Activated CD4-positive, CD25-positive, alpha-beta regulatory T cell (primary cell): Measurements from ENCODE around the gene KLHL25.

Source experiments
- DNase-seq, 4 experiments: peaks; one replicate each; lab custom pipeline; 2025; lab: John Stamatoyannopoulos, UW

Gene KLHL25

DNA sequence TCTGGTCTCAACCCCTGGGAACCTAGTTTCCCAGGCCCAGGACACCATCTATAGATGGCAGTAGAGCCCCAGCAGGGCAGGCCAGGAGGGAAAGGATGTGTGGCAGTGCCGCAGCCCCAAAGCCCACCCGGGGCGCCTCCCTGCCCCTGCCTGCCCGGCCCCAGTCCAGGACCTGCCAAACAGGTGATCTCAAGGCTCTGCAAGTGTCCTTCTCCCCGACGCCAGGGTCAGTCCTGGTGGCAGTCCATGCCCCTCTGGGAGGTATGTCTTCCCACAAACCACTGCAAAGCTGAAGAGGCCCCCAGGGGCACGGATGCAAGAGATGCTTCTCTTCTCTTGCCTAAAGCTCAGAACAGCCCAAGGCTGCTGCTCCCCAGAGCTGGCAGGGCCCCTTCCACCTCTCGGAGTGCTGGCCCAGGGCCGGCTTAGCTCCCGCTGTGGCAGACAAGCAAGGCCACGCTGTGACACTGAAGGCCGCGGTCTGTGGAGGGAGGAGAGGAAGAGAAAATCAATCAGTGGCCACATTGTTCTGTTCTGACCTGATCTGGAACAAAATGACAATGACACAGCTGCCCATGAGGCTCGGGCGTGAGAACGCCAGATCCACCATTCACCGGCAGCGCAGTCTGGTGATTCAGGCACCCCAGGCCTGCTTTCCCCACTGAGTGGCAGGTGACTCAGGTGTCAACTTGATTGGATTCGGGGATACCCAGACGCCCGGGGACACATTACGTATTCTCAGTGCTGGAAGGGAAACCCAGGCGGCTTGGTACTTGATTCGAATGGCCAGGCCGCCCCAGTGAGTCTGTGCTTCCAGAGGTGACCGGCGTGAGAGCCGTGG, 34.0 kb downstream of the KLHL25 start:
- no peak for DNase-seq

- peak in 2 of 4 experiments; percentile 22 to 29 for DNase-seq
Measured at GRCh38 chr15:85760049-85760448, 34.7 kb downstream of the KLHL25 start.

DNA sequence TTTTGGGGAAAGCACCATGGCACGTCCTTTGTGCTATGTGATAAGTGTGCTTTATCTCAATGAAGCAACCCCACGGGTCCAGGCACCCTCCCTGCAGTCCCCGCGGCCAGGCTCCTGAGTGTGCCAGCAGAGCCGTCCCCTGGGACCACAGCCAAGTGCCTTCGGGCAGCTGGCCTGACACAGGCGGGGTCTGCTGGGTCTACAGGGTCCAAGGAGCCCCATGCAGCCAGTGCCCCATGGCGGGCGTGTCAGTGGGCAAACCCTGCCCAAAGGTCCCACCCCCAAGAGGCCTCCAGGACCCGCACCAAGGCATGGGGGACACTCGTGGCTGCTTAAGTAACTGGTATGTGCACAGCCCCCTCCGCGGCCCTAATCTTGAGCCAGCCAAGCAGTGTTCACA, 35.3 kb downstream of the KLHL25 start:
- DNase-seq, result no peak

DNA sequence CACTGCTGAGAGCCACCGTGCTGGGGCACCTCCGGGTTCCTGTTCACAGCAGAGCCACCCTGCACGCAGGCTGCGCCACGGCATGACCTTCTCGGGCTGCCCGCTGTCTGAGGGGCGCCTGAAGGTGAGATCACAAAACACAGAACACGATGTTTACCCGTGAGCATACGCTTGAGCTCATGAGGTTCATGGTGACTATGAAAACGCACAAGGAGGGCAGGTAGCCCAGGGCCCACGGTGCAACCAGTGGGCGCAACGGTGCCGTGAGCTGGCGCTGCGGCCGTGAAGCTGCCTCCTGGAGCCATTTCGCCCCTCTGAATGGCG, 36.1 kb downstream of the KLHL25 start:
- no peak for DNase-seq

GRCh38 chr15:85757939-85758654, 36.6 kb downstream of the KLHL25 start:
- DNase-seq, result no peak

DNA sequence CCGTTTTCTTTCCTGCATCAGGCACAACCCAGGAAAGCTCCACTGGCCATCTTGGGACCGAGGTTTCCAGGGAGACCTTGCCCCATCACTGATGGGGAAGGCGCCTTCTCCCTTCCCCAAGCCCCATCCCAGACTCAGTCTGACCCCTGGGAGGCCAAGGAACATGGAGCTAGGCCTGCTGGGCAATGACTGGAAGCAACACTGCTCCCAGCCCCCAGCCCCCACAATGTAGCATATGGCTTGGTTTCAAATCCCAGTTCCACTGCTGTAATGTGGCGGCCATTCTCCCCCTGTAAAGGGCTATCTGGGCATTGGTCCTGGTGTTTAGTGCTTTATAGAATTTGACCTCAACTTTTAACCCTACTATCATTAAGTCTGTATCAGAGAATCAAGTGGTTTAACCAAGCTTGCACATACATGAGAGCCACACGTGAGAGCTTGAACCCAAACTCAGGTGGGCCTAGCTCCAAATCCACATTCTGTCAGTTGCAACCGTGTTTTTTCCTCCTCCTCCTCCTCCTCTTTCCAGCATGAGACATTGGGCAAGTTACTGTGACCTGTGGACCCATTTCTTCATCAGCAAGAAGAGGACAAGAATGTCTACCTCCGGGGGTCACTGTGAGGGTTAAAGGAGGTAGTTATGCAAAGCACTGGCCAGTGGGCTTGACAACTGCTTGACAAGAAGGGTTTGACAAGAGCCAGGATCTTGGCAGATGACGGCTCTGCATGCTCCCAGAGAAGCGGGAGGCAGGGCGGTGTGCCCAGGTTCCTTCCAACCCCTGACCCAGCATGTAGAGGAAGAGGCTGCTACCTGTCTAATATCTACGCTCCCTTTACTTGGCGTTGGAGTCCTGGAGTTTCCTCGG, 37.4 kb downstream of the KLHL25 start:
- no peak for DNase-seq

- no peak for DNase-seq
Measured at GRCh38 chr15:85756411-85757072, 38.2 kb downstream of the KLHL25 start.

- no peak for DNase-seq
Measured at GRCh38 chr15:85755942-85756341, 38.8 kb downstream of the KLHL25 start.

DNA sequence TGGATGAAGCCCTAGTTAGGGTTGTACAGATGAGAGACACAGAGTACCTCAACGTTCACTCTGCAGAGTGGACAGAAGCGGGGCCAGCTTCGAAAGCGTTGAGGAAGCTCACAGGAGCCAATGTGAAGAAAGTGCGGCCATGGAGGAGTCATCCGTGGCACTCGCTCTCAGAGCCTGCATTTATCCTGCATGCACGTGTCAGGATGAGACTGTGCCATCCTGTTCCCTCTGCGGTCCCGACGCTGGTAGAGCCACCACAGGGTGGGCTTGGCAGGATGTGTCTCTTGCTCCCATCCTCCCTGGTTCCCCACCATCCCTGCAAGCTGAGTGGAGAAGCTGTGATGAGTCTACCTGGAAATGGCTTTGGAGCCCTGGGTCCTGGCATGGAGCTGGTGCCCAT, 39.3 kb downstream of the KLHL25 start:
- DNase-seq, result no peak

- DNase-seq, result no peak
Measured at GRCh38 chr15:85754989-85755388, 39.7 kb downstream of the KLHL25 start.

GRCh38 chr15:85753791-85754452, 40.8 kb downstream of the KLHL25 start:
- no peak for DNase-seq

- DNase-seq, result no peak
Measured at GRCh38 chr15:85753261-85753660, 41.5 kb downstream of the KLHL25 start.

DNA sequence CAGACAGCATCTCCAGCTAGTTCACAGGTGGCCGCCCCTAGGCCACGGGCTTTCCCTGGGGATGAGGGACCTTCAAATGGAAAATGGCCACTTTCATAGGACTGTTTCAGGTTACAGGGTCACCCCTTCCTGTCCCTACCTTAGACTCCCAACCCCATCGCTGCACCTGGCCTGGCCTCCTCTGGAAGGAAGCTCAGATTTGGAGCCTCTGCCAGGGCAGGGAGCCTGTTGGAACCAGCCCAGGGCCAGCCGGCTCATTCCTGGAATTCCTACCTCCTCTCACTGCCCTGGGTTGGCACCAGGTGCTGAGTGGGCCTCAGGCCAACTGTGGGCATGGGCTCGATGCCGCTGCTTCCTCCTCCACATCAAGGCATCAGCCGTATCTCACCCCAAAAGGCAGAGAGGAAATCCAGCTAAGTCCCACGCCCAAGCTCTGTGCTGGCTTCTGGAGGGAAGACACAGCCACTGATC, 42.2 kb downstream of the KLHL25 start:
- no peak for DNase-seq

- DNase-seq, result no peak
Measured at GRCh38 chr15:85752124-85752475, 42.6 kb downstream of the KLHL25 start.

DNA sequence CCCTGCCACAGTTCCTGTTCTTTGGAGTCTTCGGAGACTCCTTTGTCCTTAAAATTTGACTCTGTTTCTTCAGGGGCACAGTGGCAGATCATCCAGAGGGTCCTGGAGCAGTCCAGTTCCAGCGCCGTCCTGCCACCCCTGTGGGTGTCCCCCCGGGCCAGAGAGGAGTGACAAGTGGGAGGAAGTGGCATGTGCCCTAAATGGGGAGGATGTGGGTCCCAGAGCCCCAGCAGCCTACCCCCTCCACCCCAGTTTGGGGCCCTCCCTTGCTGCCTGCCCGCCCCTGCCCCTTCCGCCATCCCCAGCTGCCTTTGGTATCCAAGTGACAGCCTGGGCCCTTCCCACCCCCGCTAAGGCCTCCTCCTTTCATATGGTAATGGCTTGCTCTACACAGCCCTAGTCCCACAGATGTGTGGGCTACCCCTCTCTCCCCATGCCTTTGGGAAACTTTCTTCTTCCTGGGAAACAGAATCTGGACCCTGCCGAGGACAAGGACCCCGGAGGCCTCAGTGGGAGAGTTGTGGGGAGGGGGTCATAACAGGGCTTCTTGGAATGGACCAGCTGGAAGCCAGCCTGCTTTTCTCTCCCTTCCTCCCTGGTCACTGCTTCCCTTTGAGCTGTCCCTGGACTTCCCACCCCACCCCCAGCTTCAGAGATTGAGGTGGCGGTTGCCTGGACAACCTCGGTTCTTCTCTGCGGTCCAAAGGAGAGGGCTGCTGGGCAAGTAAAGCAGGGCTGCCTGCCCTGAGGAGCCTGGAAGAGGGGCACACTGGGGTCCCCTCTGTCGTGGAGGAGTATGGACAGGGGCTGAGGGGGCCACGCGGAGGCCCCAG, 43.2 kb downstream of the KLHL25 start:
- DNase-seq, result no peak

- no peak for DNase-seq
Measured at GRCh38 chr15:85750319-85751290, 44.1 kb downstream of the KLHL25 start.

GRCh38 chr15:85749261-85750151, 45.2 kb downstream of the KLHL25 start:
- no peak for DNase-seq

GRCh38 chr15:85748729-85749128, 46.0 kb downstream of the KLHL25 start:
- DNase-seq, result no peak
